Lower leg skin (tissue), 3 donors: ENCODE results near the gene CTPS1.

ENCODE experiments used
- CTCF ChIP-seq, 3 donors: fragments of 450-650 bp; IDR thresholded peaks; one replicate each; pipeline ENCODE4 v1.5.1; 2016; ENCODE audit warnings: antibody characterized with exemption in 3 of 3, mild to moderate bottlenecking in 3 of 3, moderate library complexity in 2 of 3
- POLR2A ChIP-seq, 2 donors: fragments of 450-650 bp; IDR thresholded peaks; one replicate each; pipeline ENCODE4 v1.6.1; 2016 to 2017; ENCODE audit warnings: antibody characterized with exemption in 2 of 2, mild to moderate bottlenecking in 1 of 2, moderate library complexity in 1 of 2

DNA sequence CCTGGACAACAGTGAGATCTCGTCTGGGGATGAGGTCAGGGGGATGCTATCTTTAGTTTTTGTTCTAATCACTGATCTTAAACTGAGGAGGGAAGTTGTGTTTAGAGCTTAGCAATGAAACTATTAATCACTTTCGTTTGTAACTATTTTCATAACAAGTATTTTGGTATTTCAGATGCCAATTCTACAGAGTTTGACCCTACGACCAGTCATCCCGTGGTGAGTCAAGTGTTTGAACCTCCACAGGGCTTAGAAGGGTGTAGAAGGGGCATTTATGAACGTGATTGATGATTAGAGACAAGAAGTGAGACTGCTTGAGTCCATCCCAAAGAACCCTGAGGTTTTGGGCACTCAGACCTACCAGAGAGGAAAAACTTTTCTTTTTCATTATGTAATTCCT lies 26.4 kb downstream of the CTPS1 start:
- TF ChIP-seq CTCF (IDR thresholded peaks at IDR 0.05) (no peak), POLR2A (IDR thresholded peaks at IDR 0.05) (no peak)
